ENCODE results near the gene SLC35A3. TPM values are rescaled to one million over a fixed set of nuclear protein-coding genes. Genes with fewer than 3 reads are reported as not detected.

Gene SLC35A3
- total RNA-seq, 1 donor from 2014 or later = 14.7 TPM

- no peak for DNase-seq (ENCODE audit: low spot score)
- H3K4me3 Mint-ChIP-seq (ENCODE audit: unreplicated experiment) = no peak overlapping the region
- no peaks in the 10 kb centered on the region for H3K9me3 Mint-ChIP-seq (ENCODE audit: low read depth)
- no peak for TF ChIP-seq CTCF (IDR thresholded peaks at IDR 0.05)
- H3K27me3 Mint-ChIP-seq (ENCODE audit: low read depth) = no peaks in the 10 kb centered on the region
- H3K36me3 Mint-ChIP-seq (ENCODE audit: low read depth) = no peaks in the 10 kb centered on the region
- no peak overlapping the region for H3K27ac Mint-ChIP-seq (ENCODE audit: unreplicated experiment)
- peaks cover 5% of the 10 kb centered on the region for H3K4me1 Mint-ChIP-seq (ENCODE audit: low read depth)
These were observed 26.5 kb upstream of the SLC35A3 start for GRCh38 chr1:99943223-99943794.

- no peak overlapping the region for H3K4me3 Mint-ChIP-seq (ENCODE audit: unreplicated experiment)
- no peaks in the 10 kb centered on the region for H3K9me3 Mint-ChIP-seq (ENCODE audit: low read depth)
- no peaks in the 10 kb centered on the region for H3K27me3 Mint-ChIP-seq (ENCODE audit: low read depth)
- TF ChIP-seq CTCF (IDR thresholded peaks at IDR 0.05) = no peak
- peaks cover 5% of the 10 kb centered on the region for H3K4me1 Mint-ChIP-seq (ENCODE audit: low read depth)
- H3K36me3 Mint-ChIP-seq (ENCODE audit: low read depth) = no peaks in the 10 kb centered on the region
- H3K27ac Mint-ChIP-seq (ENCODE audit: unreplicated experiment) = no peak overlapping the region
- no peak for DNase-seq (ENCODE audit: low spot score)
These were observed 25.6 kb upstream of the SLC35A3 start for GRCh38 chr1:99944192-99944591.

- no peak overlapping the region for H3K27ac Mint-ChIP-seq (ENCODE audit: unreplicated experiment)
- H3K27me3 Mint-ChIP-seq (ENCODE audit: low read depth) = no peaks in the 10 kb centered on the region
- H3K4me1 Mint-ChIP-seq (ENCODE audit: low read depth) = peaks cover 5% of the 10 kb centered on the region
- no peak for DNase-seq (ENCODE audit: low spot score)
- H3K9me3 Mint-ChIP-seq (ENCODE audit: low read depth) = no peaks in the 10 kb centered on the region
- no peak for TF ChIP-seq CTCF (IDR thresholded peaks at IDR 0.05)
- no peaks in the 10 kb centered on the region for H3K36me3 Mint-ChIP-seq (ENCODE audit: low read depth)
- H3K4me3 Mint-ChIP-seq (ENCODE audit: unreplicated experiment) = no peak overlapping the region
These were observed 24.6 kb upstream of the SLC35A3 start for GRCh38 chr1:99945174-99945573.

- Mint-ChIP-seq H3K4me1 (ENCODE audit: low read depth) (no peaks in the 10 kb centered on the region), H3K27me3 (ENCODE audit: low read depth) (no peaks in the 10 kb centered on the region), H3K4me3 (ENCODE audit: unreplicated experiment) (no peak overlapping the region), H3K36me3 (ENCODE audit: low read depth) (no peaks in the 10 kb centered on the region), H3K9me3 (ENCODE audit: low read depth) (no peaks in the 10 kb centered on the region), H3K27ac (ENCODE audit: unreplicated experiment) (no peak overlapping the region)
- TF ChIP-seq CTCF (IDR thresholded peaks at IDR 0.05) = no peak
- DNase-seq (ENCODE audit: low spot score) = no peak
These were observed 19.3 kb upstream of the SLC35A3 start for GRCh38 chr1:99950486-99950885.

GRCh38 chr1:99952522-99952921 lies 17.3 kb upstream of the SLC35A3 start:
- Mint-ChIP-seq H3K27ac (ENCODE audit: unreplicated experiment) (no peak overlapping the region), H3K4me1 (ENCODE audit: low read depth) (peaks cover 5% of the 10 kb centered on the region), H3K27me3 (ENCODE audit: low read depth) (no peaks in the 10 kb centered on the region), H3K9me3 (ENCODE audit: low read depth) (no peaks in the 10 kb centered on the region), H3K36me3 (ENCODE audit: low read depth) (no peaks in the 10 kb centered on the region), H3K4me3 (ENCODE audit: unreplicated experiment) (no peak overlapping the region)
- no peak for TF ChIP-seq CTCF (IDR thresholded peaks at IDR 0.05)
- no peak for DNase-seq (ENCODE audit: low spot score)

Measured in chondrocyte (in vitro differentiated cells).